Endothelial cell of coronary artery (primary cell): Measurements from ENCODE around the gene ELK1. TPM values are rescaled to one million over a fixed set of nuclear protein-coding genes. Genes with fewer than 3 reads are reported as not detected.

Experiments used
- total RNA-seq: library from RNA; depleted of rRNA; stranded (reverse); fragments of >200 nt; gene quantifications from 2 replicates; pipeline ENCODE4 v1.2.3, GENCODE V29; 2014

The ELK1 gene, protein sequence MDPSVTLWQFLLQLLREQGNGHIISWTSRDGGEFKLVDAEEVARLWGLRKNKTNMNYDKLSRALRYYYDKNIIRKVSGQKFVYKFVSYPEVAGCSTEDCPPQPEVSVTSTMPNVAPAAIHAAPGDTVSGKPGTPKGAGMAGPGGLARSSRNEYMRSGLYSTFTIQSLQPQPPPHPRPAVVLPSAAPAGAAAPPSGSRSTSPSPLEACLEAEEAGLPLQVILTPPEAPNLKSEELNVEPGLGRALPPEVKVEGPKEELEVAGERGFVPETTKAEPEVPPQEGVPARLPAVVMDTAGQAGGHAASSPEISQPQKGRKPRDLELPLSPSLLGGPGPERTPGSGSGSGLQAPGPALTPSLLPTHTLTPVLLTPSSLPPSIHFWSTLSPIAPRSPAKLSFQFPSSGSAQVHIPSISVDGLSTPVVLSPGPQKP
- total RNA-seq: 7.4 and 9.6 TPM in 2 replicates

DNA sequence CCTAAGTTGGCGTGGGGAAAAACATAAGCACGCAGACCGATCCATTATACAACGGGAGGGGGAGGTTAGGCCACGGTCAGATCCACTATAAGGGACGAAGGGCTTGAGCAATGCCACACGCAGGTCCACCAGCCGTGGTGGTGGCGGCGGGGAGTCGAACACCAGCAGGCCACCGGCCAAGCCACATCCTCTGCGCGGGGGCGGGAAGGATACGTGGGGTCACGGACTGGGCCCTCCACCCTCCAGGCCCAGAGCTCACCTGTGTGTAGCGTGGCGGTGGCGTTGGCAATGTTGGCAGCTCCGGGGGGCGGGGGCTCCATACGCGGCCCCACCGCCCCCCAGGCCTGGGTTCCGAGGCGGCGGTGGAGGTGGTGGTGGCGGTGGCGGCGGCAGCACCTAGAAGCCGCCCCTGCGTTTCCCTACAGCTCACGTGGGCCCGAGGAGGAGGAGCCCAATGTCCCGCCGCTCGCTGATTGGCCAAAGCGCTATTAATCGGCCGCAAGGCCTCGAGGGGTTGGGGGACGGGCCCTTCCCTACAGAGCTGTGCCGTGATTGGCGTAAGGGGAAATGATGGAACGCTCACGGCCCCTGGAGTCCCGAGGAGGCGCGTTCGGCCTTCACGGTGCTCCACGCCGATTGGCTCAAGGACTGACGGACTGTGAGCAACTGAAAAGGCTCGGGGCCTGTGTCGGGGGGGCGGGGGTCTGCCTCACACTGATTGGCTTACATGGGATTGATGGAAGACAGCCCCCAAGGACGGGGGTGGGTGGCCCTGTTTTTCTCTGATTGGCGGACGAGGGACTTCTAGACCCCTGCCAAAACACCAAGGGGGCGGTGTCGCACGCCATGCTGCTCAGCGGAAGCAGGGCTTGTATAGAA is at the start of gene ELK1:
Gene ELK1, minus strand, starts transcription at position 400 of the 879 bp plus-strand sequence. CDS start 9,122 bp downstream, outside the sequence.

DNA sequence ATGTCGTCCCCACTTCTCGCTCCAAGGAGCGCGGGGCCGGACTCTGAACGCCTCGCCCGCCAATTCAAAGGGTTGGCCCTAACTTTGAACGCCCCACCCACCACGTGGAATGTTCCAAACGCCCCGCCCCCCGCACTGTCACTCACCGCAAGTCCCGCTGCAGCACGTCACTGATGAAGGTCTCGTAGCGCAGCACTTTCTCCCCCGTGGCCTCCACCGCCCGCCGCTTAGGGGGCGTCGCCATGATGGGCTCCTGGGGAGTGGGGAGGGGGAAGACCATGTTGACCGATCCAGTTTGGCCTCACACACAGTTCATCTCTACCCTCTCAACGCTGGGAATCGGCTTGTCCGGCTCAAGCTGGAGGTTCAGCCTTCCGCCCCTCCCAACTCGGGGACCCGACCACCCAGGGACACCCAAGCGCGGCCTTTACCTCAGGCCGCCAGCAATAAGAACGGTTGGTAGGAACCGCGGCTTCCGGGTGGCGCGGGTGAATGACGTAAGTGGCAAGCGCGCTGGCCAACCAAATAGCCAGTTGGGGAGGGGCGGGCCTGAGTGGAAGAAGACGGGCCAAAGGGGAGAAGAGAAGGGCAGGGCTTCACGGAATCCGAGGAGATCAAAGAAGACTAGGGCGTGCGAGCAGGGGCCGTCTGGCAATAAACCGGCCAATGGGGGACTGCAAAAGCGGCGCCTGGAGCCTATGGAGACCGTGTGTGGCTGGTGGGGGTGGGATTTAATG is 8.5 kb upstream of the ELK1 start, which contains the start of gene UXT:
Gene UXT, minus strand, starts transcription at position 497 of the 737 bp plus-strand sequence. Its CDS starts 253 bp downstream, at position 244.

DNA sequence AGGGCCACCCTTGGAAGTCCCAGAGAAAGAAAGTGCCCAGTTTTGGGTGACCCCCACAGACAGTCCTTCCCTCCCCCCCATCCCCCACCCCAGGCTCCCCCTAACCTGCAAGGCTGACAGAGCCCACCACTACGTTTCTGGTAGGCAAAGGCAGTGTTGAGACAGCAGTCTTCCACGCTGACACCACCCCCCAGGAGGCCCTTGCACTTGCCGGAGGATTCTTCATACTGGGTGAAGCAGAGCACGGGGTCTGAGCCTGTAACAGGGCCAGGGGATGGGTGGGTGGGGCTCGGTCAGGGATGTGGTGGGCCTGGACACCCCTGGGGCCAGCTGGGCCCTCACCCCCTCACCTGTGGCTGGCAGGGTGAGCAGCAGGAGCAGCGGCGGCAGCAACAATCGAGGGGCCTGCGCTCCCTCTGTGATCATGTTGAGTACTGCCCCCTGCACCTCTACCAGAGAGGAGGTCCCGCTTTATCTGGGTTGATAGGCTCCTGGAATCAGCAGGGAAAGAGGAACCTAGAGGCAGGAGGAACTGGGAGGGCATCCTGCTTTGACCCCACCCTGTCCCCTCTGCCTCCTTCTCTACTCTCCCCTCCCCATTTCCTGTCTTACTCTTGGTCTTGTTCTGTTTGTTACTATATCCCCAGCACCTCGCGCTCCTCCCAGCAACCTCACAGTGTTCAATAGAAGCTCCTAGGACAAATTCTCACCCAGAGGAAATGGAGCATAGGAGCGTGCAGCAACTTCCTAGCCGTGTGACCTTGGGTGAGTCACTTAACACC is 20.8 kb downstream of the ELK1 start, which contains the start of gene CFP:
Gene CFP, minus strand, starts transcription at position 512 of the 782 bp plus-strand sequence. Its CDS starts 86 bp downstream, at position 426.

GRCh38 chrX:47619486-47620302 is 30.7 kb downstream of the ELK1 start, which contains the start of gene SYN1:
Gene SYN1, minus strand, starts transcription at chrX:47619857. Its CDS starts 129 bp downstream, at chrX:47619728.

Other genes starting within 250 kb of the ELK1 start
- gene ZNF41, start 167.3 kb downstream of the ELK1 start, total RNA-seq: 4.8 and 5.6 TPM in 2 replicates
- gene ARAF, start 89.4 kb downstream of the ELK1 start, total RNA-seq: 9.0 and 16.8 TPM in 2 replicates
- 47.3 and 361 TPM in 2 replicates for gene TIMP1, start 68.1 kb downstream of the ELK1 start, total RNA-seq
- gene SYN1, start 30.7 kb downstream of the ELK1 start, total RNA-seq: 0.09 TPM in 1 of 2 replicates, not detected in the other
- 0.56 and 0.81 TPM in 2 replicates for gene CFP, start 20.6 kb downstream of the ELK1 start, total RNA-seq
- 127 and 129 TPM in 2 replicates for gene UXT, start 8.6 kb upstream of the ELK1 start, total RNA-seq
- gene ZNF81, start 186.3 kb upstream of the ELK1 start, total RNA-seq: 3.7 and 6.7 TPM in 2 replicates